ELR (cell line): ENCODE data around the gene GAS2L3.
"Not testable (repeated sequence)": the region's sequence is repeated elsewhere in the genome, so short reads cannot be mapped to it uniquely, and the experiment has no call there.

Source experiments
- DNase-seq: peaks from one replicate; pipeline ENCODE4 v3.0.0-alpha.2; 2015; ENCODE audit warnings: low read depth

Gene GAS2L3

GRCh38 chr12:100573292-100574186, at the start of gene GAS2L3:
Gene GAS2L3, plus strand, starts transcription at chr12:100573684. Its CDS starts 21,221 bp downstream, at chr12:100594905.
- DNase-seq = peak; percentile 89

GRCh38 chr12:100528034-100528433, 45.5 kb upstream of the GAS2L3 start:
- no peak for DNase-seq

GRCh38 chr12:100528471-100529127, 44.9 kb upstream of the GAS2L3 start:
- DNase-seq = no peak

GRCh38 chr12:100529756-100530350, 43.6 kb upstream of the GAS2L3 start:
- DNase-seq = no peak

GRCh38 chr12:100533376-100533775, 40.1 kb upstream of the GAS2L3 start:
- no peak for DNase-seq

GRCh38 chr12:100534625-100535227, 38.8 kb upstream of the GAS2L3 start:
- DNase-seq = no peak

GRCh38 chr12:100539202-100539601, 34.3 kb upstream of the GAS2L3 start:
- peak; percentile 52 for DNase-seq

- no peak for DNase-seq
Measured at GRCh38 chr12:100544165-100544564, 29.3 kb upstream of the GAS2L3 start.

GRCh38 chr12:100545092-100545491, 28.4 kb upstream of the GAS2L3 start:
- DNase-seq = peak; percentile 18

- peak; percentile 14 for DNase-seq
Measured at GRCh38 chr12:100553936-100554335, 19.5 kb upstream of the GAS2L3 start.

- peak; percentile 90 for DNase-seq
Measured at GRCh38 chr12:100554608-100555077, 18.8 kb upstream of the GAS2L3 start.

GRCh38 chr12:100555722-100556121, 17.8 kb upstream of the GAS2L3 start:
- no peak for DNase-seq

GRCh38 chr12:100557357-100557756, 16.1 kb upstream of the GAS2L3 start:
- DNase-seq = no peak

GRCh38 chr12:100559261-100559660, 14.2 kb upstream of the GAS2L3 start:
- not testable (repeated sequence) for DNase-seq

- DNase-seq = no peak
Measured at GRCh38 chr12:100564090-100564489, 9.4 kb upstream of the GAS2L3 start.

GRCh38 chr12:100564905-100565467, 8.5 kb upstream of the GAS2L3 start:
- no peak for DNase-seq

GRCh38 chr12:100565987-100566545, 7.4 kb upstream of the GAS2L3 start:
- DNase-seq = no peak

GRCh38 chr12:100566887-100567637, 6.4 kb upstream of the GAS2L3 start:
- peak; percentile 50 for DNase-seq

GRCh38 chr12:100567945-100568344, 5.5 kb upstream of the GAS2L3 start:
- no peak for DNase-seq

- DNase-seq = no peak
Measured at GRCh38 chr12:100572184-100572583, 1.3 kb upstream of the GAS2L3 start.
